SK-N-SH (cell line): Measurements from ENCODE around the gene PACC1.

Source experiments
- CHD2 ChIP-seq: fragments of 150-350 bp; IDR thresholded peaks from 2 replicates; pipeline ENCODE4 v1.6.1; 2018; ENCODE audit warnings: low read length; ENCODE audit not compliant: partially characterized antibody
- EZH2phosphoT487 ChIP-seq: fragments of 200-600 bp; sonication (generic); IDR thresholded peaks from 2 replicates; pipeline ENCODE4 v1.6.1; 2017; ENCODE audit warnings: low read depth, mixed run types, mild to moderate bottlenecking, antibody characterized with exemption, moderate library complexity, borderline replicate concordance
- IRF3 ChIP-seq: fragments of 150-350 bp; IDR thresholded peaks from 2 replicates; pipeline ENCODE4 v1.6.1; 2016; ENCODE audit warnings: mild to moderate bottlenecking, low read depth, low read length
- JUND ChIP-seq: IDR thresholded peaks from 2 replicates; pipeline ENCODE4 v1.4.0; 2012
- MXI1 ChIP-seq: IDR thresholded peaks from 2 replicates; pipeline ENCODE4 v1.6.1; 2012; ENCODE audit warnings: mild to moderate bottlenecking, low read depth, low read length, improper control_type of control experiment
- RCOR1 ChIP-seq: fragments of 150-350 bp; IDR thresholded peaks from 2 replicates; pipeline ENCODE4 v1.6.1; 2017; ENCODE audit warnings: antibody characterized with exemption, low read length
- RFX5 ChIP-seq: IDR thresholded peaks from 2 replicates; pipeline ENCODE4 v1.6.1; 2012; ENCODE audit warnings: mild to moderate bottlenecking, improper control_type of control experiment, low read length
- SIN3A ChIP-seq: IDR thresholded peaks from 2 replicates; pipeline ENCODE4 v1.6.1; 2012; ENCODE audit warnings: low read depth, mild to moderate bottlenecking, low read length, moderate library complexity, borderline replicate concordance
- SMC3 ChIP-seq: IDR thresholded peaks from 2 replicates; pipeline ENCODE4 v1.6.1; 2012; ENCODE audit warnings: low read depth, low read length, improper control_type of control experiment
- USF2 ChIP-seq: fragments of 150-350 bp; IDR thresholded peaks from 2 replicates; pipeline ENCODE4 v1.6.1; 2017; ENCODE audit warnings: antibody characterized with exemption, low read length, low read depth, borderline replicate concordance
- TF ChIP-seq, protein P1 (sequence below): fragments of 200-600 bp; sonication (generic); IDR thresholded peaks from 2 replicates; pipeline ENCODE4 v1.6.1; 2017; ENCODE audit warnings: antibody characterized with exemption, mild to moderate bottlenecking, moderate library complexity

- TF ChIP-seq SIN3A, result no peak
- TF ChIP-seq RFX5, result no peak
- TF ChIP-seq JUND, result no peak
- TF ChIP-seq USF2, result no peak
- no peak for TF ChIP-seq EZH2phosphoT487
- no peak for TF ChIP-seq RCOR1
- TF ChIP-seq, protein P1, sequence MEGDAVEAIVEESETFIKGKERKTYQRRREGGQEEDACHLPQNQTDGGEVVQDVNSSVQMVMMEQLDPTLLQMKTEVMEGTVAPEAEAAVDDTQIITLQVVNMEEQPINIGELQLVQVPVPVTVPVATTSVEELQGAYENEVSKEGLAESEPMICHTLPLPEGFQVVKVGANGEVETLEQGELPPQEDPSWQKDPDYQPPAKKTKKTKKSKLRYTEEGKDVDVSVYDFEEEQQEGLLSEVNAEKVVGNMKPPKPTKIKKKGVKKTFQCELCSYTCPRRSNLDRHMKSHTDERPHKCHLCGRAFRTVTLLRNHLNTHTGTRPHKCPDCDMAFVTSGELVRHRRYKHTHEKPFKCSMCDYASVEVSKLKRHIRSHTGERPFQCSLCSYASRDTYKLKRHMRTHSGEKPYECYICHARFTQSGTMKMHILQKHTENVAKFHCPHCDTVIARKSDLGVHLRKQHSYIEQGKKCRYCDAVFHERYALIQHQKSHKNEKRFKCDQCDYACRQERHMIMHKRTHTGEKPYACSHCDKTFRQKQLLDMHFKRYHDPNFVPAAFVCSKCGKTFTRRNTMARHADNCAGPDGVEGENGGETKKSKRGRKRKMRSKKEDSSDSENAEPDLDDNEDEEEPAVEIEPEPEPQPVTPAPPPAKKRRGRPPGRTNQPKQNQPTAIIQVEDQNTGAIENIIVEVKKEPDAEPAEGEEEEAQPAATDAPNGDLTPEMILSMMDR, result no peak
- TF ChIP-seq MXI1, result no peak
- no peak for TF ChIP-seq IRF3
- no peak for TF ChIP-seq CHD2
- no peak for TF ChIP-seq SMC3
Measured at GRCh38 chr1:212377644-212378043, 37.0 kb downstream of the PACC1 start.
